Measurements from ENCODE around the gene ANAPC13. TPM values are rescaled to one million over a fixed set of nuclear protein-coding genes. Genes with fewer than 3 reads are reported as not detected.

ANAPC13 gene
- total RNA-seq, 2 experiments from 2014 or later, result 29.8 to 50.6 TPM

- no peaks in the 10 kb centered on the region for H3K4me1 ChIP-seq (ENCODE audit: insufficient read depth, low read length, poor library complexity, severe bottlenecking)
- no peak overlapping the region for H2AFZ ChIP-seq (ENCODE audit: low read length)
- H3K79me2 ChIP-seq (ENCODE audit: insufficient read depth, low read depth, low read length), result no peaks in the 10 kb centered on the region
- no peak overlapping the region for H3K4me2 ChIP-seq (ENCODE audit: low read length)
- H3K36me3 ChIP-seq (ENCODE audit: insufficient read depth, low read length), result peaks cover 54% of the 10 kb centered on the region
- no TSS peak for BruUV-seq (replicated peaks)
- no peaks in the 10 kb centered on the region for H4K20me1 ChIP-seq (ENCODE audit: insufficient read depth, low read length)
- H3K9me2 ChIP-seq (ENCODE audit: insufficient read depth, low read length), result no peaks in the 10 kb centered on the region
- CTCF ChIA-PET (ENCODE audit: unreplicated experiment), result no interaction called here
- H3K4me3 ChIP-seq (ENCODE audit: low read depth, low read length, poor library complexity, severe bottlenecking), result no peak overlapping the region
- H3K9me3 ChIP-seq (ENCODE audit: low read length), result peaks cover 10% of the 10 kb centered on the region
- TF ChIP-seq EZH2phosphoT487 (IDR thresholded peaks at IDR 0.05; ENCODE audit: borderline replicate concordance, low read depth, low read length) (no peak), CTCF (conservative IDR thresholded peaks at IDR 0.05; ENCODE audit: low read length) (no peak)
- POLR2A ChIA-PET, result interaction anchor here (0.8 kb wide), 1 partner anchor 7 kb away, joined by 3 read pairs; no protein-coding TSS in a partner anchor
- intact Hi-C loops (cut with micrococcal nuclease; ENCODE audit: unreplicated experiment), result no loop called here
- no peak overlapping the region for H3K27ac ChIP-seq (ENCODE audit: low read depth, low read length, poor library complexity, severe bottlenecking)
- no peak for DNase-seq (ENCODE audit: low spot score)
These were observed 32.0 kb upstream of the ANAPC13 start for GRCh38 chr3:134517791-134518190.

GRCh38 chr3:134516905-134517304 is 31.1 kb upstream of the ANAPC13 start:
- BruUV-seq (replicated peaks), result no TSS peak
- POLR2A ChIA-PET, result interaction anchor here (0.8 kb wide), 1 partner anchor 8 kb away, joined by 3 read pairs; no protein-coding TSS in a partner anchor
- TF ChIP-seq CTCF (conservative IDR thresholded peaks at IDR 0.05; ENCODE audit: low read length), result no peak

GRCh38 chr3:134511500-134511899 is 25.7 kb upstream of the ANAPC13 start:
- Histone ChIP-seq H3K9me3 (ENCODE audit: low read length) (no peaks in the 10 kb centered on the region; the same call in 1 of the 2 replicates), H3K36me3 (ENCODE audit: insufficient read depth, low read length) (peaks cover 82% of the 10 kb centered on the region), H3K4me3 (ENCODE audit: low read depth, low read length, poor library complexity, severe bottlenecking) (no peak overlapping the region), H2AFZ (ENCODE audit: low read length) (no peak overlapping the region), H3K27ac (ENCODE audit: low read depth, low read length, poor library complexity, severe bottlenecking) (no peak overlapping the region), H4K20me1 (ENCODE audit: insufficient read depth, low read length) (no peaks in the 10 kb centered on the region), H3K79me2 (ENCODE audit: insufficient read depth, low read depth, low read length) (no peaks in the 10 kb centered on the region), H3K9me2 (ENCODE audit: insufficient read depth, low read length) (no peaks in the 10 kb centered on the region), H3K4me1 (ENCODE audit: insufficient read depth, low read length, poor library complexity, severe bottlenecking) (peaks cover 6% of the 10 kb centered on the region), H3K4me2 (ENCODE audit: low read length) (no peak overlapping the region)
- CTCF ChIA-PET (ENCODE audit: unreplicated experiment), result no interaction called here
- no peak for DNase-seq (ENCODE audit: low spot score)
- BruUV-seq (replicated peaks), result no TSS peak
- POLR2A ChIA-PET, result no interaction called here
- intact Hi-C loops (cut with micrococcal nuclease; ENCODE audit: unreplicated experiment), result no loop called here
- TF ChIP-seq CTCF (conservative IDR thresholded peaks at IDR 0.05; ENCODE audit: low read length) (no peak), EZH2phosphoT487 (IDR thresholded peaks at IDR 0.05; ENCODE audit: borderline replicate concordance, low read depth, low read length) (no peak)

More at GRCh38 chr3:134516905-134517304, 31.1 kb upstream of the ANAPC13 start:
- Histone ChIP-seq H2AFZ (ENCODE audit: low read length) (no peak overlapping the region), H3K9me3 (ENCODE audit: low read length) (0 out of 2 replicates have a peak, but pooled peaks cover 6% of the 10 kb centered on the region), H3K79me2 (ENCODE audit: insufficient read depth, low read depth, low read length) (no peaks in the 10 kb centered on the region), H3K36me3 (ENCODE audit: insufficient read depth, low read length) (peaks cover 56% of the 10 kb centered on the region), H3K4me2 (ENCODE audit: low read length) (no peak overlapping the region), H3K27ac (ENCODE audit: low read depth, low read length, poor library complexity, severe bottlenecking) (no peak overlapping the region), H3K4me3 (ENCODE audit: low read depth, low read length, poor library complexity, severe bottlenecking) (no peak overlapping the region), H4K20me1 (ENCODE audit: insufficient read depth, low read length) (no peaks in the 10 kb centered on the region), H3K4me1 (ENCODE audit: insufficient read depth, low read length, poor library complexity, severe bottlenecking) (no peaks in the 10 kb centered on the region), H3K9me2 (ENCODE audit: insufficient read depth, low read length) (no peaks in the 10 kb centered on the region)
- DNase-seq (ENCODE audit: low spot score), result no peak
- CTCF ChIA-PET (ENCODE audit: unreplicated experiment), result no interaction called here
- intact Hi-C loops (cut with micrococcal nuclease; ENCODE audit: unreplicated experiment), result no loop called here
